ENCODE results near the gene F10.

Gene F10

DNA sequence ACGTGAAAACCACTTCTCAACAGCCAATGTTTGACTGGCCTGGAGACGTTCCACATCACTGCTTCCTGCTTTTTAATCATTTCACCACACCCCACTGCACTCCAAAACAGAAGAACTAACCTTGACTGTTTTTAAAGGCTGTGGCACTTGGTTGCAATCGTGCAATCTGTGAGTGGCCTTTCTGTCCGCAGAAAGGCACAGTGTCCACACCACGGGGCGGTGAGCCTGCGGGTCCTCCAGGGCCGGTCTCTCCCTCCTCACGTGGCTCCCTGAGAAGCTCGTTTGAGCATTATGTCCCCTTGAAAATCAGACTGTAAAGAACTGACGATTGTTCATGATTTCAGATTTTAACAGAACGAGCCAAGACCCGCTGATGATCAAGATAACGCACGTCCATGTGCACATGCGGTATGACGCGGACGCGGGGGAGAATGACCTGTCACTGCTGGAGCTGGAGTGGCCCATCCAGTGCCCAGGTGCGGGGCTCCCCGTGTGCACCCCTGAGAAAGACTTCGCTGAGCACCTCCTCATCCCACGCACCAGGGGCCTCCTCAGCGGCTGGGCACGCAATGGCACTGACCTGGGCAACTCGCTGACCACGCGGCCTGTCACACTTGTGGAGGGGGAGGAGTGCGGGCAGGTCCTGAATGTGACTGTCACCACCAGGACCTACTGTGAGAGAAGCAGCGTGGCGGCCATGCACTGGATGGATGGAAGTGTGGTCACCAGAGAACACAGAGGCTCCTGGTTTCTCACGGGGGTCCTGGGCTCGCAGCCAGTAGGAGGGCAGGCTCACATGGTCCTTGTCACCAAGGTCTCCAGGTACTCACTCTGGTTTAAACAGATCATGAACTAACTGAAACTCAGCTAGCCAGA is 48.9 kb downstream of the F10 start:
- FAIRE-seq (no peak), DNase-seq (ENCODE audit: insufficient read length, low spot score) (no peak)
- TF ChIP-seq, protein P1, sequence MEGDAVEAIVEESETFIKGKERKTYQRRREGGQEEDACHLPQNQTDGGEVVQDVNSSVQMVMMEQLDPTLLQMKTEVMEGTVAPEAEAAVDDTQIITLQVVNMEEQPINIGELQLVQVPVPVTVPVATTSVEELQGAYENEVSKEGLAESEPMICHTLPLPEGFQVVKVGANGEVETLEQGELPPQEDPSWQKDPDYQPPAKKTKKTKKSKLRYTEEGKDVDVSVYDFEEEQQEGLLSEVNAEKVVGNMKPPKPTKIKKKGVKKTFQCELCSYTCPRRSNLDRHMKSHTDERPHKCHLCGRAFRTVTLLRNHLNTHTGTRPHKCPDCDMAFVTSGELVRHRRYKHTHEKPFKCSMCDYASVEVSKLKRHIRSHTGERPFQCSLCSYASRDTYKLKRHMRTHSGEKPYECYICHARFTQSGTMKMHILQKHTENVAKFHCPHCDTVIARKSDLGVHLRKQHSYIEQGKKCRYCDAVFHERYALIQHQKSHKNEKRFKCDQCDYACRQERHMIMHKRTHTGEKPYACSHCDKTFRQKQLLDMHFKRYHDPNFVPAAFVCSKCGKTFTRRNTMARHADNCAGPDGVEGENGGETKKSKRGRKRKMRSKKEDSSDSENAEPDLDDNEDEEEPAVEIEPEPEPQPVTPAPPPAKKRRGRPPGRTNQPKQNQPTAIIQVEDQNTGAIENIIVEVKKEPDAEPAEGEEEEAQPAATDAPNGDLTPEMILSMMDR (IDR thresholded peaks at IDR 0.05; ENCODE audit: insufficient read depth, missing control alignments), result no peak

DNA sequence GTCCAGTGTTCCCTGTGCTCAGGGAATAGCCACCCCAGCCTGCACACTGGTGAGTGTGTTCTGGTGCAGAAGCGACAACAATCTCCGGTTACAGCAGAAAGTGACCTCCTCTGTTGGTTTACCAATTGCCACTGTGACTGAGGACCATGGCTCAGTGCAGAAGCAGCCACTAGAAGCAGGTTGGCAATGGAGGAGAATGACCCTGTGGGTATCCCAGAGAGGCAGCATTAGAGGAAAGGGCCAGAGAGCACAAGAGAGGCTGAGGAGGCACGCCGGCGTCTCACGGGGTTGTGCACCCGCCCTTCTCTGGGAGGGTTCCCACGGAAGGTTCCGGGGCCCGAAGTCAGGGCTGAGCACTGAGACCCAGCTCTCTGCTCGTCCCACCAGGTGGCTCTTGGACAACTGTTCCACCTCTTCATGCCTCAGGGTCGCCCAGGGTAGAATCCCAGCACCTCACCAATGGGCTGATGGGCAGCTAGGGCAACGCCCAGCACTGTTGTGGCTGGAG is 49.9 kb downstream of the F10 start:
- FAIRE-seq (no peak), DNase-seq (ENCODE audit: insufficient read length, low spot score) (no peak)
- TF ChIP-seq, protein P1 (IDR thresholded peaks at IDR 0.05; ENCODE audit: insufficient read depth, missing control alignments), result no peak

GRCh38 chr13:113176280-113176679 is 53.7 kb downstream of the F10 start:
- no peak for FAIRE-seq
- DNase-seq (ENCODE audit: insufficient read length, low spot score), result no peak
- TF ChIP-seq, protein P1 (IDR thresholded peaks at IDR 0.05; ENCODE audit: insufficient read depth, missing control alignments), result no peak

- no peak for DNase-seq (ENCODE audit: insufficient read length, low spot score)
- TF ChIP-seq, protein P1 (IDR thresholded peaks at IDR 0.05; ENCODE audit: insufficient read depth, missing control alignments), result no peak
- FAIRE-seq, result no peak
Observed at GRCh38 chr13:113176822-113177221, 54.2 kb downstream of the F10 start.

GRCh38 chr13:113178070-113178895 is 55.7 kb downstream of the F10 start:
- DNase-seq (ENCODE audit: insufficient read length, low spot score) (no peak), FAIRE-seq (no peak)
- TF ChIP-seq, protein P1 (IDR thresholded peaks at IDR 0.05; ENCODE audit: insufficient read depth, missing control alignments), result no peak

DNA sequence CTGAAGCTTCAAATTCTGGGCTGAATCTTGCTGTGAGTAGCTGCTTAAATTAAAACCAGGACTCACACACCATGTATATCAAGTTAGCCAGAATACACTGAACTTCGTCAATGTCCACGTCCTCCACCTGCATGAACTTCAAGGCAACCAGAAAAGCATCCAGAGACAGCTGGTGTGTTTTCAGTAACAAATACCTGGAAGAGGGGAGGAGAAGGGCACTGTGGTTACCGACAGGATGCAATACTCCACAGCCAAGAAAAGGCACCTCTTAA is 56.2 kb downstream of the F10 start:
- TF ChIP-seq, protein P1 (IDR thresholded peaks at IDR 0.05; ENCODE audit: insufficient read depth, missing control alignments), result no peak
- no peak for FAIRE-seq

More for the DNA sequence above, 56.2 kb downstream of the F10 start:
- no peak for DNase-seq (ENCODE audit: insufficient read length, low spot score)

Measured in D721Med (cell line).